Esophagus squamous epithelium (tissue), 4 donors: ENCODE results near the gene UCP1.

Experiments
- POLR2A ChIP-seq, 4 donors: fragments of 450-650 bp; IDR thresholded peaks; one replicate each; pipeline ENCODE4 v1.6.1; 2017; ENCODE audit warnings: antibody characterized with exemption in 4 of 4, mild to moderate bottlenecking in 4 of 4, moderate library complexity in 3 of 4
- TF ChIP-seq, protein P1 (sequence below), 6 experiments: fragments of 450-650 bp in 4 of 6; fragments of 200-600 bp in 2 of 6; sonication (generic) in 2 of 6; IDR thresholded peaks; one replicate each; pipeline ENCODE4 v1.5.1; 2016 to 2019; ENCODE audit warnings: antibody characterized with exemption in 6 of 6, mild to moderate bottlenecking in 4 of 6, moderate library complexity in 4 of 6

DNA sequence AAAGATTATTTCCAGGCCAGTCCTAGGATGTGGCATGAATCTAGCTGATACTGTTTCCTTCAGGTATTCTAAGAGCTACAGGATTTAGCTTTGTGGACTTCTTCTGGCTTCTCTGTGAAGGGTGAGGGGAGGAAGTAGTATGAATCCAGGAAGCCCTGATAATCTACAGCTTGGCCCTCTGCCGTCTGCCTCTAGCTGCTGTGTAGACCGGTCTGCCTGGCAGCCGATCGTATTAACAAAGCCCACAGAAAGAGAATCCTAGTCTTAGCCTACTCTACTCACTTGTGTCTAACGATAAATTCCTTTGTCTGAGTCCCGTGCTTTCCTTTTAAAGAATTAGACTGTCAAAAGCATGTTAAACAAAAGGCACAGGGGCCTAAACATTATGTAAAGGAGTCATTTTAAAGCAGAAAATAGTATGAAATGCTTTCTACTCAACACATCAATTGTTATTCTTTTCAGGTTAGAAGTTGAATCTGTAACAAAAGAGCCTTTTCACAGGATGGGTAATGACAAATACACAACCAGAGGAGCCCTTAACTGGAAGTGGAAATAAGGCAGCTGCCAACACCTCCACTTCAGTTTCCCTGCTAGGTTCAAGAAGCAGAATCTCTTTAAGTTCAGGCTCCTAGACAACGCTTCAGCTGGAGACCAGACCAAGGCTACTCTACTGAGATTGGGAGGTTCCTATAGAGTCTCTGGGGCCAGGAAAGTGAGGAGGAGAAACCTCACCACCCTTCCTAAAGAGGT is 48.9 kb upstream of the UCP1 start:
- TF ChIP-seq, protein P1, sequence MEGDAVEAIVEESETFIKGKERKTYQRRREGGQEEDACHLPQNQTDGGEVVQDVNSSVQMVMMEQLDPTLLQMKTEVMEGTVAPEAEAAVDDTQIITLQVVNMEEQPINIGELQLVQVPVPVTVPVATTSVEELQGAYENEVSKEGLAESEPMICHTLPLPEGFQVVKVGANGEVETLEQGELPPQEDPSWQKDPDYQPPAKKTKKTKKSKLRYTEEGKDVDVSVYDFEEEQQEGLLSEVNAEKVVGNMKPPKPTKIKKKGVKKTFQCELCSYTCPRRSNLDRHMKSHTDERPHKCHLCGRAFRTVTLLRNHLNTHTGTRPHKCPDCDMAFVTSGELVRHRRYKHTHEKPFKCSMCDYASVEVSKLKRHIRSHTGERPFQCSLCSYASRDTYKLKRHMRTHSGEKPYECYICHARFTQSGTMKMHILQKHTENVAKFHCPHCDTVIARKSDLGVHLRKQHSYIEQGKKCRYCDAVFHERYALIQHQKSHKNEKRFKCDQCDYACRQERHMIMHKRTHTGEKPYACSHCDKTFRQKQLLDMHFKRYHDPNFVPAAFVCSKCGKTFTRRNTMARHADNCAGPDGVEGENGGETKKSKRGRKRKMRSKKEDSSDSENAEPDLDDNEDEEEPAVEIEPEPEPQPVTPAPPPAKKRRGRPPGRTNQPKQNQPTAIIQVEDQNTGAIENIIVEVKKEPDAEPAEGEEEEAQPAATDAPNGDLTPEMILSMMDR (IDR thresholded peaks at IDR 0.05): no peak
- no peak for TF ChIP-seq POLR2A (IDR thresholded peaks at IDR 0.05)
